ENCODE measurements around the gene RAB9A.

DNA sequence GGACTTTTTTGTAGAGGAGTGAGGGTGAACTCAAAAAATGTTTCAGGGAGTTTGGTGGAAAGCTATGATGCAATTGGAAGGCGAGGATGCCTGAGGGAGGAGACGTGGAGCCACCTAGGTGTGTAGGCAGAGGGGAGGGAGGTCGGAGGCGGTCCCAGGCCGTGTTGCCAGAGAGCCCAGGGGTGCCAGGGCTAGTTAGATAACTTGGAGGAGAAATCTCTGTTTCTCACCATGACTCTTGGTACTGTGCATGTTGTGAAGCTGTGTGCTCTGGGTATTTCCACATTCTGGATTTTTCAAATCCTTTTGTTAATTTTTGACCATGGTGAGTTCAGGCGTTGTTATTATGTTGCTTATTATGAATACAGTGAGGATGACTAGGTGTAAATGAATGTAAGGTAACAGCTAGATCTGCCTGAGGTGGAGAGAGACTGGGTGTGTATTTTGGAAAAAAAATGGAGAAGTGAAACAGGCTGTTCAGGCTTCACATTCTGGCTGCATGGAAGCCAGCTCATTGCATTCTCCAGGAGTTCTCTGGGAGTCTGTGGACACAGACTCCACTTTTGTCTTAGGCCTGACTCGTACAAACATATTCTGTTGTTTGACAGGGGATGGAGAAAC, 4.5 kb downstream of the RAB9A start:
- TF ChIP-seq, protein P1, sequence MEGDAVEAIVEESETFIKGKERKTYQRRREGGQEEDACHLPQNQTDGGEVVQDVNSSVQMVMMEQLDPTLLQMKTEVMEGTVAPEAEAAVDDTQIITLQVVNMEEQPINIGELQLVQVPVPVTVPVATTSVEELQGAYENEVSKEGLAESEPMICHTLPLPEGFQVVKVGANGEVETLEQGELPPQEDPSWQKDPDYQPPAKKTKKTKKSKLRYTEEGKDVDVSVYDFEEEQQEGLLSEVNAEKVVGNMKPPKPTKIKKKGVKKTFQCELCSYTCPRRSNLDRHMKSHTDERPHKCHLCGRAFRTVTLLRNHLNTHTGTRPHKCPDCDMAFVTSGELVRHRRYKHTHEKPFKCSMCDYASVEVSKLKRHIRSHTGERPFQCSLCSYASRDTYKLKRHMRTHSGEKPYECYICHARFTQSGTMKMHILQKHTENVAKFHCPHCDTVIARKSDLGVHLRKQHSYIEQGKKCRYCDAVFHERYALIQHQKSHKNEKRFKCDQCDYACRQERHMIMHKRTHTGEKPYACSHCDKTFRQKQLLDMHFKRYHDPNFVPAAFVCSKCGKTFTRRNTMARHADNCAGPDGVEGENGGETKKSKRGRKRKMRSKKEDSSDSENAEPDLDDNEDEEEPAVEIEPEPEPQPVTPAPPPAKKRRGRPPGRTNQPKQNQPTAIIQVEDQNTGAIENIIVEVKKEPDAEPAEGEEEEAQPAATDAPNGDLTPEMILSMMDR (conservative IDR thresholded peaks at IDR 0.05; ENCODE audit: low read depth, low read length) = no peak
- TF ChIP-seq EZH2phosphoT487 (IDR thresholded peaks at IDR 0.05; ENCODE audit: borderline replicate concordance, low read length) = no peak

All from PC-3 (cell line).